ENCODE measurements around the gene BTBD7. TPM values are rescaled to one million over a fixed set of nuclear protein-coding genes. Genes with fewer than 3 reads are reported as not detected.

BTBD7 gene
- total RNA-seq, 1 experiment from 2014 or later: 32.5 TPM

GRCh38 chr14:93303659-93304058, 29.2 kb downstream of the BTBD7 start:
- Mint-ChIP-seq H3K4me3 (ENCODE audit: unreplicated experiment) (no peak overlapping the region), H3K36me3 (ENCODE audit: insufficient read depth, unreplicated experiment) (no peaks in the 10 kb centered on the region), H3K4me1 (ENCODE audit: insufficient read depth, unreplicated experiment) (peaks cover 13% of the 10 kb centered on the region), H3K27me3 (ENCODE audit: insufficient read depth, unreplicated experiment) (no peaks in the 10 kb centered on the region), H3K27ac (ENCODE audit: low read depth, unreplicated experiment) (no peak overlapping the region), H3K9me3 (ENCODE audit: unreplicated experiment) (no peaks in the 10 kb centered on the region)
- ChIA-PET POLR2A (no interaction called here), CTCF (no interaction called here)
- intact Hi-C loops (cut with micrococcal nuclease): no loop called here
- TF ChIP-seq, protein P1, sequence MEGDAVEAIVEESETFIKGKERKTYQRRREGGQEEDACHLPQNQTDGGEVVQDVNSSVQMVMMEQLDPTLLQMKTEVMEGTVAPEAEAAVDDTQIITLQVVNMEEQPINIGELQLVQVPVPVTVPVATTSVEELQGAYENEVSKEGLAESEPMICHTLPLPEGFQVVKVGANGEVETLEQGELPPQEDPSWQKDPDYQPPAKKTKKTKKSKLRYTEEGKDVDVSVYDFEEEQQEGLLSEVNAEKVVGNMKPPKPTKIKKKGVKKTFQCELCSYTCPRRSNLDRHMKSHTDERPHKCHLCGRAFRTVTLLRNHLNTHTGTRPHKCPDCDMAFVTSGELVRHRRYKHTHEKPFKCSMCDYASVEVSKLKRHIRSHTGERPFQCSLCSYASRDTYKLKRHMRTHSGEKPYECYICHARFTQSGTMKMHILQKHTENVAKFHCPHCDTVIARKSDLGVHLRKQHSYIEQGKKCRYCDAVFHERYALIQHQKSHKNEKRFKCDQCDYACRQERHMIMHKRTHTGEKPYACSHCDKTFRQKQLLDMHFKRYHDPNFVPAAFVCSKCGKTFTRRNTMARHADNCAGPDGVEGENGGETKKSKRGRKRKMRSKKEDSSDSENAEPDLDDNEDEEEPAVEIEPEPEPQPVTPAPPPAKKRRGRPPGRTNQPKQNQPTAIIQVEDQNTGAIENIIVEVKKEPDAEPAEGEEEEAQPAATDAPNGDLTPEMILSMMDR (IDR thresholded peaks at IDR 0.05; ENCODE audit: unreplicated experiment): no peak
- BruUV-seq (replicated peaks): no TSS peak
- no peak for DNase-seq (ENCODE audit: unreplicated experiment)

GRCh38 chr14:93302688-93303581, 29.9 kb downstream of the BTBD7 start:
- H3K9me3 Mint-ChIP-seq (ENCODE audit: unreplicated experiment): no peaks in the 10 kb centered on the region
- TF ChIP-seq, protein P1 (IDR thresholded peaks at IDR 0.05; ENCODE audit: unreplicated experiment): no peak
- no TSS peak for BruUV-seq (replicated peaks)
- ChIA-PET CTCF (no interaction called here), POLR2A (no interaction called here)
- no peak for DNase-seq (ENCODE audit: unreplicated experiment)
- peaks cover 13% of the 10 kb centered on the region for H3K4me1 Mint-ChIP-seq (ENCODE audit: insufficient read depth, unreplicated experiment)
- H3K27ac Mint-ChIP-seq (ENCODE audit: low read depth, unreplicated experiment): no peak overlapping the region
- H3K4me3 Mint-ChIP-seq (ENCODE audit: unreplicated experiment): no peak overlapping the region
- no peaks in the 10 kb centered on the region for H3K36me3 Mint-ChIP-seq (ENCODE audit: insufficient read depth, unreplicated experiment)
- no peaks in the 10 kb centered on the region for H3K27me3 Mint-ChIP-seq (ENCODE audit: insufficient read depth, unreplicated experiment)
- intact Hi-C loops (cut with micrococcal nuclease): no loop called here

DNA sequence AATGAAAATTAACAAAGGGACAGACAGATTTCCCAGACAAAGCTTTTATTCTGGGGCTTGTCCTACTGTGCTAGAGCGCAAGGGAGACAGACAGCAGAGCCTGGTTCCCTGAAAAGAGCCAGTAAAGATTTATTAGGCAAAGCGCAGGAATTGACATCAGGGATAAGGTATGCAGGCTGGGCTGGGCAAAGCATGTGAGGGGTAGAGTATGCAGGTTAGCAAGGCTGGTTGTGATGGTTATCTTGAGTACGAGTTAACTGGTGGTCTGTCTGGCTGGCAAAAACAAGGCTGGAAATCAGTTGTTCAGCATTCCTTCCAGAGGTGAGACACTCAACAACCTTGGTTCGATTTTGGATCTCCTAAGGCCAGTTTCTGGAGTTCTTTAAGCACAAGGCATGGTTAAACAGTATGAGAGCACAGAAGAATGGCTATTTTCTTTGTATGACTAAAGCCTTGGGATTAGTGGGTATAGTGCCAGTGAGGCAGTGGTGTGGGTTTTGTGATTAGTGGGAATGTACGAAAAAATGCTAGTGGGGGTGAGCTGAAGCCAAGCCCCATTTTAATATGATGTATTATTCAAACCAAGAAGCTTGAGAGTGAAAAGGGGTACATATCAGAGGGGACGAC, 30.9 kb downstream of the BTBD7 start:
- ChIA-PET POLR2A (interaction anchor here (1.1 kb wide), 1 partner anchor 11 kb away, joined by 3 read pairs; no protein-coding TSS in a partner anchor), CTCF (no interaction called here)
- peaks cover 13% of the 10 kb centered on the region for H3K4me1 Mint-ChIP-seq (ENCODE audit: insufficient read depth, unreplicated experiment)
- H3K27me3 Mint-ChIP-seq (ENCODE audit: insufficient read depth, unreplicated experiment): no peaks in the 10 kb centered on the region
- H3K9me3 Mint-ChIP-seq (ENCODE audit: unreplicated experiment): no peaks in the 10 kb centered on the region
- BruUV-seq (replicated peaks): no TSS peak
- no peak for DNase-seq (ENCODE audit: unreplicated experiment)
- H3K36me3 Mint-ChIP-seq (ENCODE audit: insufficient read depth, unreplicated experiment): no peaks in the 10 kb centered on the region
- intact Hi-C loops (cut with micrococcal nuclease): no loop called here
- no peak overlapping the region for H3K27ac Mint-ChIP-seq (ENCODE audit: low read depth, unreplicated experiment)
- H3K4me3 Mint-ChIP-seq (ENCODE audit: unreplicated experiment): no peak overlapping the region
- TF ChIP-seq, protein P1 (IDR thresholded peaks at IDR 0.05; ENCODE audit: unreplicated experiment): no peak

- Mint-ChIP-seq H3K9me3 (ENCODE audit: unreplicated experiment) (no peaks in the 10 kb centered on the region), H3K4me3 (ENCODE audit: unreplicated experiment) (no peak overlapping the region), H3K36me3 (ENCODE audit: insufficient read depth, unreplicated experiment) (no peaks in the 10 kb centered on the region), H3K27ac (ENCODE audit: low read depth, unreplicated experiment) (no peak overlapping the region), H3K27me3 (ENCODE audit: insufficient read depth, unreplicated experiment) (no peaks in the 10 kb centered on the region), H3K4me1 (ENCODE audit: insufficient read depth, unreplicated experiment) (peaks cover 7% of the 10 kb centered on the region)
- BruUV-seq (replicated peaks): no TSS peak
- TF ChIP-seq, protein P1 (IDR thresholded peaks at IDR 0.05; ENCODE audit: unreplicated experiment): no peak
- DNase-seq (ENCODE audit: unreplicated experiment): no peak
- CTCF ChIA-PET: interaction anchor here (0.6 to 0.9 kb wide), 2 partner anchors 10 to 319 kb away, joined by 3 to 4 read pairs; no protein-coding TSS in a partner anchor
- POLR2A ChIA-PET: interaction anchor here (1.3 kb wide), 1 partner anchor 31 kb away, joined by 4 read pairs; no protein-coding TSS in a partner anchor
- intact Hi-C loops (cut with micrococcal nuclease): no loop called here
These were observed 33.0 kb downstream of the BTBD7 start for GRCh38 chr14:93299866-93300265.

Data from MCF 10A (cell line).